GM18508 (cell line): Measurements from ENCODE around the gene MMP24.

Source experiments
- ATAC-seq: cut with Tn5 transposase; IDR thresholded peaks from one replicate; pipeline ENCODE4 v1.9.1; 2021; ENCODE audit warnings: moderate number of reproducible peaks; ENCODE audit not compliant: insufficient read depth, unreplicated experiment

MMP24 gene

DNA sequence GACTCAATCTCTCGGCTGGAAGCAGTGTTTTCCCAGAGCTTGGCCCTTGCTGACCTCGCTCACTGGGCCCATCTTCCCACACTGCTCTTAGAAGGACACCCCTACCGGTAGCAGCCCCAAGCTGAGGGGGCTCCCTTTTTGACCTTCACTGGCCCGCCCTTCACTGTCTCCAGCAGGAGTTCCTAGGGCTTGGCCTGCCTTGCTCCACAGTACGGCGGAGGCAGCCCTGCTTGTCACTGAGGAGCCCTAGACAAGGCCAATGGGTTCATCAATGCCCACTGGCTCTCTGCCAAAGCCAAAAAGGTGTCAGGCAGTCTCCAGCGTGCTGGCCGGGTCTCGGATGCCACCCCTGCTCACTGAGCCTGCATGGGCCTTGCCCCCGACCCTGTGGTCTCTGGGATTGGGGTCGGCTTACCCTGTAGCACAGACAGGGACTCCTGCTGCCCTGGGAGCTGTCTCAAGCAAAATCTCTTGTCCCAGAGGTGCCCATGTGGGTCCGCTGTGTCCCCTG lies 49.3 kb downstream of the MMP24 start:
- no peak for ATAC-seq

GRCh38 chr20:35276408-35276807 lies 49.9 kb downstream of the MMP24 start:
- ATAC-seq = no peak

DNA sequence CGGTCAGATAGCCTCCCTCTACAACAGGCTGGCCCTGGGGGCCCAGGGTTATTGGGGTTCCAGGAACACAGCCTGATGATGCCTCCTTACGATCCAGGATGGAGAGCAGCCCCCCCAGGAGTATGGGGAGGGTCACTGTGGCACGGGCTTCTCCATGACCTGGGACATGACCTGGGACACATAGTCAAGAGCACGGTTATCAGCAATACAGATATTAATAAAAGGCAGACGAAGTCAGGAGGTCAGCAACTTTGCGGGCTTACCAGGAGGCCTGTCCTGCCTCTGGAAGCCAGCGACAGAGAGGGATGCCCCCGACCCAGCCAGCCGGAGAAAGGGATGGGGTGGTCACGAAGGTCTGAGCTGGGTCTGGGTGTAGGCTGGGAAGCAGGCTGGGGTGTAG lies 50.6 kb downstream of the MMP24 start:
- ATAC-seq = no peak

DNA sequence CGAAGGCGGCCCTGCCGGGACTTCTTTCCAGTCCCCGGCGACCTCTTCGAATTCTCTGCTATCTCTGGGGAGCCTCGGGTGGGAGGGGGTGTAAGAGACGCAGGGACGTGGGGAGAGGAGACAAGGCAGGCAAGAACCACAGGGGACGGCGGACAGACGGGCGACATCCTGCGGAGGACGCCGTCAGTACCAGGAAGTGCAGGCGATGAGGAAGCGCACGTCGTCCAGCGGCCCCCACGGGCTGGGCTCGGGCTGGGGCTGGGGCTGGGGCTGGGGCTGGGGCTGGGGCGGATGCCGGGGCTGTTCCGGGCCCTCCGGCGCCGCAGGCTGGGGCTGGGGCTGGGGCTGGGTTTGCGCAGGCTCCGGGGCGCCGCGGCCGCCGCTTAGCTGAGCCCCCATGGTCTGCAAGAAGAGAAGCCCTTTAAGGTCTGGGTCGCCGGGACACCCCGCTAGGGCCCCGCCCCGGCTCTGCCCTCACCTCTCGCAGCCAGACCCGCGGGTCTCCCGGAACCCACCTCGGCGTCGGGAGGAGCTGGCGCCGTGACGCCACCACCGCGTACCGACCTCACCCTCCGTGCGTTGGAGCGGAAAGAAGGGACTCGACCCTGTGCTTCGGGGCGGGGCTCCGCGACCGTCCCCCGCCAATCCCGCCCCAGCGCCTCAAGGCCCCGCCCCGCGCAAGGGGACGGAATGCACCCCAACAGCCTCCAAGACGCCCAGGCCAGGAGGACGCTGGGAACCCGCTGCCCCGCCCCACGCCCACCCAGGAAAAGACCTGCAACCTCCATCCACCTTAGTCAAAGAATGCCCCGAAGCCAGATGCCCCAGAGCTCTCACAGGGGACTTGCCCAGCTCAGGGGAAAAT lies 51.3 kb downstream of the MMP24 start, which contains the start of gene MMP24OS:
MMP24OS (minus strand) TSS at position 592 of the 865 bp plus-strand sequence; CDS start at position 399, 193 bp downstream.
- ATAC-seq = peak; percentile 36

GRCh38 chr20:35279040-35279439 lies 52.5 kb downstream of the MMP24 start:
- ATAC-seq = no peak

DNA sequence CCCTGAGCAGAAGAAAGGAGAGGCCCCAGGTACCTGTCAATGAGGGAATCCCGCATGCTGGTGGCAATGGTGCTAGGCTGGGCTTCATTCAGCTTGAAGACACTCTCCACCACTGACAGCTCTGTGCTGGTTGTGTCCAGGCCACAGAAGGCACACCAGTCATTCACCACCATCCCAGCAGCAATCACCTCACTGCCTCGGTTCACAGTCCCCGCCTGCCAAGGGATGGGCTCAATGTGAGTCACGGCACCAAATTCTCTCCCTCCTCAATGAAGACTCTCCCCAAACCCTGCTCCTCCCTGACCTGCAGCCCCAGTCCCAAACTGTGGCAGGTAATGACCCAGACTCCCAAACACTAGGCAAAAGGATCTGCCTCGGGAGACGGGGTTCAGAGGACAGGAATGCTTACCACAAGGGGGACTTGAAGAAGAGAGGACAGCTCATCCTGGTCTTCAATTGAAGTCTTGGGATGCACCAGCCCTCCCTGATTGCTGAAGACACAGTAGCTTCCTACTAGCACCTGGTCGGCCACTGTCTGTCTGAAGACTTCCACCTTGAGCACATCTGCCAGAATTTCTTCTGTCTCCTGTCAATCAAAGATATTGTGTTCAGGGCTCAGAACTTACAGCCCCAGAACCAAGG lies 53.2 kb downstream of the MMP24 start:
- ATAC-seq = no peak

- no peak for ATAC-seq
Observed at GRCh38 chr20:35280523-35280922, 54.0 kb downstream of the MMP24 start.

GRCh38 chr20:35281506-35282101 lies 55.1 kb downstream of the MMP24 start:
- no peak for ATAC-seq

DNA sequence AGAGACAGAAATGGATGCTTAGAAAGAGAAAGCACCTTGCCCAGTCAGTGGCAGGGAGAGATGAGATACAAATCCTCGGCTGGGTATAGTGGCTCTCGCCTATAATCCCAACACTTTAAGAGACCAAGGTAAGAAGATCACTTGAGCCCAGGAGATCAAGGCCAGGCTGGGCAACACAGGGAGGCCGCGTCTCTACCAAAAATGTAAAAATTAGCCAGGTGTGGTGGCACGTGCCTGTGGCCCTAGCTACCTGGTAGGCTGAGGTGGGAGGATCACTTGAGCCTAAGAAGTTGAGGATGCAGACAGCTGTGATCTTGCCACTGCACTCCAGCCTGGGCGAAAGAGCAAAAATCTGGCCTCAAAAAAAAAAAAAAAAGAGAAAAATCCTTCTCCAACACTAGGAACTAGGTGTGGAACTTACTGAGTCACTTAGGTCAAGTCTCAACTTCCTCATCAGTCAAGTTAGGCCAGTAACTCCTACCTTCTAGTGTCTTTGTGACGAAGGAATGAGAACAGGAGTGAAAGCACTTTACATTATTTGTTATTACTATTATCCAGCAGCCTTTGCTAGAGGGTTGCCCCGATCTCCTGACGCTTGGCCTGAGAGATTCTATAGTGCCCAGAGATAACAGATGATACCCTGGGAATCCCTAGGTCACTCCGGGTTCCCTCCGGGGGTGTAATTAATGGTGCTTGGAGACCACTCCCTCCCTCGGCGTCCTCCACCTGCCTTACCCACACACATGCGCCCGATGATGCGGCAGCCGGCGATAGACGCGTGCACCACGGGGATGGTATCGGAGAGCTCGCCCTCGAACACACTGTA lies 57.2 kb downstream of the MMP24 start:
- no peak for ATAC-seq

DNA sequence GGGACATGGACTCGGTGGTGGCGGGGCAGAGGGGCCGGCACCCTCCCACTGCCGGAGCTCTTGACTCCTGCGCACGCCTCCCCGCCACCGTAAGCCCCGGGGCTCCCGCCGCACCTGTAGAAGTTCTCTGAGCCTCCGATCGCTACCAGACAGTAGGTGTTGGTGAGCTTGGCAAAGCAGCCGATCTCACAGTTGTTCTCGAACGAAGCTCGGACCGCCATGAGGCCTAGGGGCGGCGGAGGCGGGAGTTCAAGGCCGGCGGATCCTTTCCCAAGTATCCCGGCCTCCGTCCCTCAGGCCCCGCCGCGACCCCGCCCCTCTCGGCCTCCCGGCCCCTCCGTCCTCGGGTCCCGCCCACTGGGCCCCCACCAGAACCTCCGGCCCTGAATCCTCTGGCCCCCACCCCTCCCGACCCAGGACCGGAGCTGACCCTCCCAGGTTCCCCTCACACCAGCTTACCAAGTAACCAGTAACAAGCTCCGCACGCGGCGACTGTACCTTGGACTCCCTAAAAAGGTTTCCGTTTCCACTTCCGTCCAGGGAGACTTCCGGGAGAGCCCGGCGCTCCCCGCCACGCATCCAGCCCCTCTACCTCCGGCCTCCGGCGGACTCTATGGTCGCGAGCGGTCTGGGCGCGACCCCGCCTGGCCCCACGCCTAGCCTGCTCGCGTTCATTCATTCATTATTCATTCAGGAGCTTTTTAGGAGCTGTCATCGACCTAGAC lies 57.9 kb downstream of the MMP24 start, which contains the start of gene EIF6:
EIF6 (minus strand) TSS at position 506 of the 725 bp plus-strand sequence; CDS start at position 221, 285 bp downstream.
- ATAC-seq = no peak

GRCh38 chr20:35284992-35285805 lies 58.7 kb downstream of the MMP24 start:
- ATAC-seq = no peak

DNA sequence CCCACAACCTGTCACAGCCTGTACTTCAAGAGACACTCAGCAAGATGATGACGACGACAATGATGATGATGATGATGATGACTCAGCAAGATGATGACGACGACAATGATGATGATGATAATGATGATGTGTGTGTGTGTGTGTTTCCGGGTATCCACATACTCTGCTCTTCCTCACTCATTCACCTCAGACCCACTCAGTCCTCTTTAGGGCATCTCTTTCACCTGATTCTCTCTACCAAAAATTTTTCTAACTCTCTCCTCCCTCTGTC lies 59.3 kb downstream of the MMP24 start:
- ATAC-seq = no peak

DNA sequence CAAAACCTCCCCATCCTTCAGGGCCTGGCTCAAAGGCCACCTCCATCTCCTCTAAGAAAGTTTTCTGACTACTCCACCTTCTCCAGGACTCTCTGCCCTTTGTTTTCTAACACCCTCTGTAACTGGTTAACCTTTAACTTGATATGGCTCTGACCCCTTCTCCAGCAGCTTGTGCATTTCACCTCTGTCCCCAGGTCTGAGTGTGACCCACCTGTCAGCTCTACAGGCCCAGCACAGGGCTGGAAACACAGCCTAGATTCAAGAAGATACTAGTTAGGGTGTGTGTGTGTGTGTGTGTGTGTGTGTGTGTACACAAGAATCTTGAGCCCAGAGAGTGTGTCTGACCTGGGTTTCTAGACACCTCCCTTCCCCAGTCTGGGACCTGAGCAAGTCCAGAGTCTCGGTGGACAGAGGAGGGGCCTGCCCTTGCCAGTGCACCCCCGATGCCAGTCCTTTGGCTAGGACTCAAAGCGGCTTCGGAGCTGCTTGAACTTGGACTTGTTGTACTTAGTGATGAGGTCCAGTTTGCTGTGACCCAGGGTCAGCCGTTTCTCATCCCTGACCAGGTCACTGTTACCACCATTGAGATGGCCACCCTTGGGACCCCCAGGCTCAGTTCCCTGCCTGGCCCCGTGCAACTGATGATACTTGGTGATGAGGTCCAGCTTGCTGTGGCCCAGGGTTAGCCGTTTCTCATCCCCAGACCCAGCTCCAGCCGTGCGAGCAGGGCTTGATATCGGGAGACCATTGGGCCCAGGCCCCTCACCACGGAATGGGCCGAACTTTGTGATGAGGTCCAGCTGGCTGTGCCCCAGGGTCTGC lies 59.8 kb downstream of the MMP24 start:
- no peak for ATAC-seq

DNA sequence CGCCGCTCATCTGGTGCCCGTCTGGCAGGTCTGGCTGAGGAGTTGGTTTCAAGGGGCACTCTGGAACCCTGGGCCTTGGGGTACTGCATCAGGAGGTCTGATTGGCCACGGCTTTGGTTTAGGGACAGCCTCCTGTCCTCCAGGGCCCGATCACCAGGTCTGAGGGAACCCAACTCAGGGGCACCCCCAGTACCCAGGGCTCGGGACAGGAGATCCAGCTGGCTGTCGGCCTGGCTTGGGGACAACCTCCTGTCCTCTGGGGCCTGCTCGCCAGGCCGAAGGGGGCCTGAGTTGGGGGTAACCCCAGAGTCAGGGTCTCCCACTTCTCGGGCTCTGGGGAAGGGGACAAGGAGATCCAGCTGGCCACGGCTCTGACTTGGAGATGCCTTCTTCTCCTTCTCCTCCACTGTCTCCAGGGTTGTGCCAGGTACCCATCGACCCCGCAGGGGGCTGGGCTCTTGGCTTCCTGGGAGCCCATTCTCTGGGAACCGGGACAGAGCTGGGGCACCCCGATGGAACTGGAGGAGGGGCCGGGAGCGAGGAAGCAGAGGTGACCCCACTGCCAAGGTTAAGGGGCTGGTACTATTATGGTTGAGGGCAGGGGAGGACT lies 60.5 kb downstream of the MMP24 start:
- ATAC-seq = no peak

- no peak for ATAC-seq
Observed at GRCh38 chr20:35287509-35288324, 61.2 kb downstream of the MMP24 start.

DNA sequence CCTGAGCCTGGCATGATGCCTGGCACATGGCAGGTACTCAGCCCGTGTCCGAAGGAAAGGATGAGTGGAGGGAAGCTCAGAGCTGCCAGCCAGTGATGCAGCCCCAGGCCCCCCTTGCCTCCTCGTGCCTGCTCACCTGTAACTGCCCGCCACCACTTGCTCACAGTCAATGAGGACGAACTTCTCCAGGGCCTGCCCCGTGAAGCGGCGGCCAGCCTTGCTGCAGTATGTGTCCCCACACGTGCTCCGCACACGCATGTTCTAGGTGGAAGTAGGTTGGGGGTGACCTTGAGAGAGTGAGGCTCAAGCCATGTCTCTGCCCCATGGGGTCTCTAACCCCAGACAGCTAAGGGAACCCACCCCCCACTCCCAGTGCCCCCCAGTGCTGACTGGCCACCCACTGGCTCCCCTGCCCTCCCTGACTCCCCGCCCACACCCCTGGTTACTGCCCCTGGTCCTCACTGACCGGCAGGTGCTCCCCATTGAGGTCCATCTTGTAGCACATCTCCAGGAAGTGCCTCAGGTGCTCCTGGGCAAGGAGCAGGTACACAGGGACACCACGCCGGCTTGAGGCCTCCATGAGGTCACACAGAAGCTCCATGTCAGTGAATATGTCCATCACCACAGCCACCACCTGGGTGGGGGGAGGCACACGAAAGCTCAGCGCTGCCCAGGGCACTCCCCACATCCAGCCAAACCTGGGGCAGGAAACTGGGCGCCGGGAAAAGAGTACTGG lies 62.0 kb downstream of the MMP24 start:
- no peak for ATAC-seq
